Measurements from ENCODE around the gene PPFIA4.
"Not testable (repeated sequence)": the region's sequence is repeated elsewhere in the genome, so short reads cannot be mapped to it uniquely, and the experiment has no call there.

PPFIA4 gene

GRCh38 chr1:203017061-203017460 is 9.2 kb upstream of the PPFIA4 start:
- DNase-seq (ENCODE audit: low read depth in 2 of 2), result no peak

GRCh38 chr1:203017692-203018091 is 8.6 kb upstream of the PPFIA4 start:
- no peak for DNase-seq (ENCODE audit: low read depth in 2 of 2)

- not testable (repeated sequence) for DNase-seq (ENCODE audit: low read depth in 2 of 2)
Measured at GRCh38 chr1:203022855-203023254, 3.4 kb upstream of the PPFIA4 start.

- DNase-seq (ENCODE audit: low read depth in 2 of 2), result no peak
Measured at GRCh38 chr1:203025686-203026030, 633 bp upstream of the PPFIA4 start.

GRCh38 chr1:203026666-203027663 is 674 bp downstream of the PPFIA4 start:
- no peak for DNase-seq (ENCODE audit: low read depth in 2 of 2)

- DNase-seq (ENCODE audit: low read depth in 2 of 2), result no peak
Measured at GRCh38 chr1:203028067-203028783, 1.9 kb downstream of the PPFIA4 start.

GRCh38 chr1:203028784-203029553 is 2.7 kb downstream of the PPFIA4 start:
- no peak for DNase-seq (ENCODE audit: low read depth in 2 of 2)

GRCh38 chr1:203031467-203031866 is 5.2 kb downstream of the PPFIA4 start:
- no peak for DNase-seq (ENCODE audit: low read depth in 2 of 2)

- DNase-seq (ENCODE audit: low read depth in 2 of 2), result no peak
Measured at GRCh38 chr1:203033287-203033686, 7.0 kb downstream of the PPFIA4 start.

- no peak for DNase-seq (ENCODE audit: low read depth in 2 of 2)
Measured at GRCh38 chr1:203033917-203034316, 7.6 kb downstream of the PPFIA4 start.

- DNase-seq (ENCODE audit: low read depth in 2 of 2), result no peak
Measured at GRCh38 chr1:203034422-203035110, 8.3 kb downstream of the PPFIA4 start.

- no peak for DNase-seq (ENCODE audit: low read depth in 2 of 2)
Measured at GRCh38 chr1:203035111-203036000, 9.1 kb downstream of the PPFIA4 start.

- DNase-seq (ENCODE audit: low read depth in 2 of 2), result no peak
Measured at GRCh38 chr1:203036135-203036534, 9.8 kb downstream of the PPFIA4 start.

GRCh38 chr1:203036537-203036936 is 10.2 kb downstream of the PPFIA4 start:
- DNase-seq (ENCODE audit: low read depth in 2 of 2), result no peak

GRCh38 chr1:203037509-203038190 is 11.4 kb downstream of the PPFIA4 start:
- no peak for DNase-seq (ENCODE audit: low read depth in 2 of 2)

GRCh38 chr1:203038217-203038741 is 12.0 kb downstream of the PPFIA4 start:
- DNase-seq (ENCODE audit: low read depth in 2 of 2), result no peak

GRCh38 chr1:203038891-203039608 is 12.8 kb downstream of the PPFIA4 start:
- DNase-seq (ENCODE audit: low read depth in 2 of 2), result peak; percentile 38 to 55

- DNase-seq (ENCODE audit: low read depth in 2 of 2), result no peak
Measured at GRCh38 chr1:203039609-203040512, 13.6 kb downstream of the PPFIA4 start.

Data from stimulated activated CD8-positive, alpha-beta memory T cell treated with anti-CD3 and anti-CD28 coated beads, Interleukin-2, amount 100 ng/mL, for 48 hours (primary cell).